Stimulated activated CD4-positive, alpha-beta T cell treated with anti-CD3 and anti-CD28 coated beads, Interleukin-15, amount 100 ng/mL, for 1 hour (primary cell): ENCODE results near the gene MLST8.

Experiments used
- DNase-seq, 2 donors: peaks; one replicate each; pipeline ENCODE4 v3.0.0-alpha.2; 2020; ENCODE audit warnings: low read depth in 1 of 2, low spot score in 1 of 2

MLST8 gene, protein sequence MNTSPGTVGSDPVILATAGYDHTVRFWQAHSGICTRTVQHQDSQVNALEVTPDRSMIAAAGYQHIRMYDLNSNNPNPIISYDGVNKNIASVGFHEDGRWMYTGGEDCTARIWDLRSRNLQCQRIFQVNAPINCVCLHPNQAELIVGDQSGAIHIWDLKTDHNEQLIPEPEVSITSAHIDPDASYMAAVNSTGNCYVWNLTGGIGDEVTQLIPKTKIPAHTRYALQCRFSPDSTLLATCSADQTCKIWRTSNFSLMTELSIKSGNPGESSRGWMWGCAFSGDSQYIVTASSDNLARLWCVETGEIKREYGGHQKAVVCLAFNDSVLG

DNA sequence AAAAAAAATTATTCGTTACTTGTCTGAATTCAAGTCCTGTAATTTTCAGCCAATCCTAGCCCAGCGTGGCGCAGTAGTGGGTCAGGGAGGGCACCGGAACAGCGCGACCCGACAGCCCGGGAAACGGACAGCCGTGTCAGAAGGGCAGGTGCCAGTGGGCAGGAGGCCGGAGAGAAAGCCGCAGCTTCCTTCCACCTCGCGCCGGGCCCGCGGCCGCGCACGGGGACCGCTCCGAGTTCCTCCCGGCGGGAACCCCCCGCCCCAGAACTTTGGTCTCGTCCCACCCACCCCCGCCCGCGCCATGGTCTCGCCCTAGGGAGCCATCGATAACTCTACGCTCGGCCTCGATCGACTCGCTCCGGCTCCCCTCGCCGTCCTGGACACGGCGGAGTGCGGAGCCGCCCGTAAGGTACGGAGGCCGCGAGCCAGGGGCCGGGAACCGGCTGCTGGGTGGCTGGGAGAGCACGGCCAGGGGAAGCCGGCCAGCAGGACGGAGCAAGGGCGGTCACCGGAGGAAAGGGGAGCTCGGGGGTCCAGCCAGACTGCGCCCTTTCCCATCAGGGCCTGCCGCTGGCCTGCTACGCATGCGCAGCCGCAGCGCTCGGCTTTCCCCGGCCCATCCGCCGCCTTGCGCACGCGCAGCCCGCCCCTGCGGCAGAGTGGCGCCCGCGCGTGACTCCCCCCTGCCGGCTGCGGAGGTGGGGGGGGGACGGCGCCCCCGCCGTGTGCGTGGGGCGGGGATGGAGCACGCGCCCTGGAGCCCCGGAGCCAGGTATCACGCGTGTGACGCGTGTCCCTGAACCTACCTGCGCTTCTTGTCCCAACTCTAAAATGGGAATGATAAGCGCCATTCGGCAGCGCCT is at the start of gene MLST8:
TSS of gene MLST8 (plus strand) at position 351 of the 863 bp plus-strand sequence. CDS start 632 bp downstream, outside the sequence.
- DNase-seq: peak; percentile 88 to 89

DNA sequence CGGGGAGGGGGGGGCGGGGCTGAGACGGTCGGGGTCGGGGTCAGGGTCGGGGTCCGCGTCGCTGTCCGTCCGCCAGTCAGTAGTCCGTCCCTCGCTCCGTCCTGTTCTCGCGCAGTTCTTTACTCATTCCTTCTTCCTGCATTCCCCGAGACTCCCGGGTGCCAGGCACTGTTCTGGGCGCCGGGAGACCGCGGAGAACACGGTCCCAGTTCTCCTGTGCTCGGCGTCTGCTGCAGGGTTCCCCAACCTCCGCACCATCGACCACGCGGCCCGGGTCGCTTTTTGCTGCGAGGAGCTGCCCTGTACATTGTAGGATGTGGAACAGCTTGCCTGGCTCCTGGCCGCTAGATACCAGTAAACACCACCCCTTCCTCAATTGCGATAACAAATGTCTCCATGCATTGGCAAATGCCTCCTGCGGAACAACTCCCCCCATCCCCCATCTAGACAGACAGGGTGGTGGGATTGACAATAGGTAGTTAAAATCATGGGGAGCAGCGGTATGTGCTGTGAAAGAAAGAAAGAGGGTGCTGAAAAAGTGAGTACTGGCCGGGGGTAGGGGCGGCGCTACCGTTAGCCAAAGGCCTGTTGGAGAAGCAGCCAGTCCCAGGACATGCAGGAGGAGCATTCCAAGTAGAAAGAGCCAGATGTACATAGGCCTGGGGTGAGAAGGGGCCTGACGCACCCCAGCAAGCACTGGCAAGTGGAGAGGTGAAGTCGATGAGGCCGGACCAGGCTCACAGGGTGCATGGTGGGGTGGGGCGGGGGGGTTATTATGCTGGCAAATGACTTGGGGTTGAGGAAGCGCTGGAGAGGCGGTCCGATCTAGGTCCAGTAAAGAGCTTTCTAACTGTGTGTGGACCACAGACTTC is 49.0 kb upstream of the MLST8 start:
- DNase-seq: no peak

DNA sequence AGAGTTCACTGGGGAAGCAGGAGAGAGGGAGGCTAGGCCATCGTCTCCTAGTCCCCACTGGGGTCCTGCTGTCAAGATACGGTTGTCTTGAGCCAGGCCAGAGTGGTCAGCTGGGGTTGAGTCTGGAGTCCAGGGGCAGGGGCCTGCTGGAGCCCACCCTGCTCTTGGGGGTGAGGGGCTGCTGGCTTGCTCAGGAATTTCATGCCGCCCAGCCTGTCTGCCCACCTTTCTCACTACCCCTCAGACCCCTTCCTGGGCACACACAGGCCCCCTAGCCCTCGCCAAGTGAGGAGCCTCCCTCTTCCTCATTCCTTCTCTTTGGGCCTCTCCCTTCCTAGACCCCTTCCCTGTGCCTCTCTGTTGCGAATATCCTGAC is 48.4 kb upstream of the MLST8 start:
- no peak for DNase-seq

DNA sequence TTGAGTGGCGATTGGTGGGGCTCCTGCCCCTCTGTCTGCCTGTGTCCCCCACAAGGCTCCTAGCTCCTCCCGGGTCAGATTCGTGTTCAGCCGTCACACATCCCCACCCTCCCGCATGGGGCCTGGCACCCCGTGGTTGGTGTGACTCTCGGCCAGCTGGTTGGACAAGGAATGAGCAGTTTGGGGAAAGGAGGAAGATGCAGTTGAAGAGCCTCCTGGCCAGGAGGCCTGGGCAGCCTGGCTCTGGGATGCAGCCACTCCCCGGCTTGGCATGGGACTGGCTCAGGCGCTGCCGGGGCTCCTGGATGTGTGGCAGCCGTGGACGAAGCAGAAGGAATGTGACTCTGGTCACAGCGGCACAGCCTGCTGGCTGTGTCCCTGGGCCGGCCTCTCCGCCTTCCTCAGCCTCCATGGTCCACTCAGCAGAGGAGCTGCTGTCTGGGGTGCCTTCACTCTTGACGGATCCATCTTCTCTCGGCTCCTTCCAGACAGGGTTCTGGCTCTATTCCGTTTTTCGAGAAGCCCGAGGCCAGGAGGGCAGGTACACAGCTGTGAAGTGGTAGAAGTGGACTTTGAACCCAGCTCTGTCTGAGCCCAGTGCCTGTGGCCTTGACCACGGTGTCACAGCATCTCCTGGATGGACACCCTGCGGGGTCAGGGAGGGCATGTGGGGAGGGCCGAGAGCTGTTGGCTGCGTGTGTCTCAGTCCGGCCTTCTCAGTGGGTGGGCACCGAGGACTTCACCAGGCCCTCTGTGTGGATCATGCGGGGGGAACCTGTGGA is 47.6 kb upstream of the MLST8 start:
- DNase-seq: no peak

DNA sequence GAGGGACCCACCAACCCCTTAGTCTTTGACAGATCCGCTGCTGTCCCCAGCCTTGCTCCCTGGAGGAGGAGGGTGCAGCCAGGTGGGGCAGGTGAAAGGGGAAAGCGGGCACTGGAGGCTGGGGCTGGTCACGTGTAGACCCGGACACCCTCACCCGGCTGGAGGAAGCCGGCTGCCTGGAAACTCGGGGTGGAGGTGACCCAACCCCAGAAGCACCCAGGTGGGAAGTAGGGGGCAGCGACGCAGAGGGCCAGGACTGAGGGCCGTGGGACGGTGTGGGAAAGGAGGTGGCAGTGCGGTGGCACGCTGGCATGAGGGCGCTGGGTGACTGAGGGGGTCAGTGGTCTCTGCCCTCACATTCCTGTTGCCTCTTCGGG is 47.0 kb upstream of the MLST8 start:
- DNase-seq: no peak

DNA sequence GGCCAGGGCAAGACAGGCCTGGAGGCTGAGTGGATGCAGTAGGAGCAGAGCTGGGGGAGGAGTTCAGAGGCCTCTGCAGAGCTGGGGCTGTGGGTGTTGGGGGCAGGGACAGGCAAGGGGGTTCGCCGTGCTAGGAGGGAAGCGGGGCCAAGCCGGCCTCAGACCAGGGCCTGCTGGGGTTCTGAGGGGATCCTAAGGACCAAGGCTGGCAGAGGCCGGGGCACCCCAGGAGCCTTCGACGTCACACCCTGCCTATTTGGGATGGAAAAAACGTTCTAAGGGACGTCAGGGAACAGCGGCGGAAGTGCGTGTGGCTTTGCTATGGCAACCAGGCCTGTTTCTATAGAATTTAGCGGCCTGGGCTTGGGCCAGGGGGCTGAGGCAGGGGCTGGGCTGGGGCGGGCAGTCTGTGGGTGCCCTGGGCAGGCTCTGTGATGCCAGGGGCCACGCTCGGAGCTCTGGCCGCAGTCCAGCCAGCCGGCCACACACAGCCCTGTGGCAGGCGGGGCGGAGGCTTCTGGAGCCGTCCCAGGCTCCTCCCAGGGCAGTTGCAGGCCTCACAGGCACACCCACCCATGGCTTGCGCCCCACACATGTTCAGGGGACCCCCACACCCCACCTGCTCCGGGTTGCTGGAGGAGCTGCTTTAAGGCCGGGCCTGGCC is 45.9 kb upstream of the MLST8 start:
- no peak for DNase-seq

DNA sequence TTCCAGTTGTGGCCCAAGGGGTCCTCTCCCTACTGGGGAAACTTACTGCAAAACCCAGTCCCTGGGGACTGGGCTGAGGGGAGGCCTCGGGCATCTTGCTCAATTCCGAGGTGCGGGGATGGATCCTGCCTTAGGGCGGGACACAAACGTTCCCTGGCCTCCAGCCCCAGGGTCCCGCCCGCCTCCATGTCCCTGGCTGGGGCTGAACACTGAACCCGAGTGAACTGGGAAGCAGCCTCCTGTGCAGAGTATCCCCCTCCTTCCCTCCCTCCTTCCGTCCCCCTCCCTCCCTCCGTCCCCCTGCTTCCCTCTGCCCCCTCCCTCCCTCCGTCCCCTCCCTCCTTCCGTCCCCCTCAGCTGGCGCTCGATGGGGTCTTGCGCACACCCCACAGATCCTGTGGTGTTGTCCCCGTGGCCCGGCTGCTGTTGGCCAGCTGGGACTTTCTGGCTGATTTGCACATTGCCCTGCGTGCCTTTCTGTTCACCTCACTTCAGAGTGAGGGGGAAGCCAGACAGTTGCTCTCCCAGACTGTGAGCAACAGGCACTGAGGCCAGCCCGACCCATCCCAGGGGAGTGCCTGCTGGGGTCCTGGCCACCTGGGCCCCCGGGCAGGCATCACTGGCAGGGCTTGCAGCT is 44.2 kb upstream of the MLST8 start:
- no peak for DNase-seq

DNA sequence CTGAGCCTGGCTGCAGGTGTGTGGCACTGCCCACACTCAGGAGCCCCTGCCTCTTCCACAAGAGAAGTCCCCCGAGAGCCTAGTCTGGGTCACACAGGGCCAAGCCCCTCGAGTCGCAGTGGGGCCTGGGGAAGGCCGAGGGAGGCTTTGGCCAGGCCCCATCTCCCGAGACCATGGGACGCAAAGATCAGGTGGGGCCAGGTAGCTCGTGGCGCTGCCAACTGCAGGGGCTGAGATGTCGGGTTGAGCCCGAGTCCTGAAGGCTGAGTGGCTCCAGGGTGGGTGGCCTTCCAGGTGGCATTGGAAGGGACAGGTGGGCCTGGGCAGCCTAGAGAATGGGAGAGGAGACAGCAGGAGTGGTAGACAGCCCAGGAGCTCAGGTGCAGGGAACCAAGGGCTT is 43.3 kb upstream of the MLST8 start:
- DNase-seq: no peak

DNA sequence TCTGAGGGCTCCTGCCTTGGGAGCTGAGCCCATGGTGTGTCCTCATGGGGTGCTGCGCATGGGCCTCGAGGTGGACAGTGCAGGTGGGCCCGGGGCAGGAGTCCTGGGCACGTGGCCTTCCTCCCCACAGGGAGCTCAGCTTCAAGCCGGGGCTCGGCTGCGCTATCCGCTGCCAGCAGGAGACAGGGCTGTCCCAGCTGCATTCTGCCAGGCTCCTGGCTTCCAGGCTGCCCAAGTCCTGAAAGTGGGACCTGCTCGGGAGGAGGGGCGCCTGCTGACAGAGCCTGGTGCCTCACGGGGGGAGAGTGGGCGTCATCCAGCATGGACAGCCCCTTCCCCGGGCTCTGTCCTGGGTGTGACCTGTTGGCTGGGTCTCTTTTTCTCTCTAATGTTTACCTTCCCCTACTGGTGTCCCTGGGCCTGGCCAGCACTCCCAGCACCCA is 42.6 kb upstream of the MLST8 start:
- no peak for DNase-seq

DNA sequence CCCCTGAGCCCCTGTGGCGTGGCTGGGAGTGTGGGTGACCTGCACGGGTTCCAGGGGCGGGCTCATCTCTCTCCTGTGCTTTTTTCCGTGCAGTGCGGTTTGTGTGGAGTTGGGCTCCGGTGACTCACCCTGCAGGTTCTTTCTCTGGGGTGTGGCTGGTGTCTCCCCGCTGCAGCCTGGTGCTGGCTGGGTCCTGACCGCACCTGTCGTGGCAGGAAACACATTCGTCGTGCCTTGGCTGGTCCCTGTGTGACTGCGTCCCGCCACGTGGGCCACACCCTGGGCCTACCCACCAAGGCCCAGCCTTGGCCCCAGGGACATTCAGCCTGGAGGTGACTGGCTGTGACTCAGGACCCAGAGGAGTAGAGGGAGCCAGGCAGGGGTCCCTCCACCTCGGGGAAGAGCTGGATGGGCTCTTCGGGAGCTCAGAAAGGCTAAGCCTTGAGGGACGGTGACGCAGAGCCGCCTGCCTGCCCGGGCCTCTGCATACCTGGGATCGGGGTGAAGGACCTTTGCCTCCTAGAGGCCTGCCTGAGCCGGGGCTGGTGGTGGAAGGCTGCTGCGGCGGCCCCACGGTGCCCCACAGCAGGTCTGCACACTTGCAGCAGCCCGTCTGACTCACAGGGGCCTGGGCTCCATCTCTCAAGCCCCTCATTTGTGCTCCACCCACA is 41.9 kb upstream of the MLST8 start:
- no peak for DNase-seq

DNA sequence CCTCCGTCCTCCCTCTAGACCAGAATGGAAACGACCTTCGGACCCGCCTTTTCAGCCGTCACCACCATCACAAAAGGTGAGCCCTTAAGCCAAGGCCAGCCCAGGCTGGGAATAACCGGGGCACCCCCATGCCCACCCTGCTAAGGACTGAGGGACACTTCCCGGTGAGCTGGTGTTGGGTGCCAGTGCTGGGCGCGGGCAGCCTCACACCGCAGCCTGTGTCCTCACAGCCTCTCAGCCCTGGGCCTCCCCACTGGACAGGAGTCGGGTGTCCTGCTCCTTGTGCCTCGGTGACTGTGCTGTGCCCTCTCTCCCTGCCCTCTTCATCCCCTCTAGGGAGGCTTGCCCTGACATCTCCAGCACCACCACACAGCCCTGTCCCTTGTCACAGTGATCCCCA is 39.4 kb upstream of the MLST8 start:
- DNase-seq: no peak

DNA sequence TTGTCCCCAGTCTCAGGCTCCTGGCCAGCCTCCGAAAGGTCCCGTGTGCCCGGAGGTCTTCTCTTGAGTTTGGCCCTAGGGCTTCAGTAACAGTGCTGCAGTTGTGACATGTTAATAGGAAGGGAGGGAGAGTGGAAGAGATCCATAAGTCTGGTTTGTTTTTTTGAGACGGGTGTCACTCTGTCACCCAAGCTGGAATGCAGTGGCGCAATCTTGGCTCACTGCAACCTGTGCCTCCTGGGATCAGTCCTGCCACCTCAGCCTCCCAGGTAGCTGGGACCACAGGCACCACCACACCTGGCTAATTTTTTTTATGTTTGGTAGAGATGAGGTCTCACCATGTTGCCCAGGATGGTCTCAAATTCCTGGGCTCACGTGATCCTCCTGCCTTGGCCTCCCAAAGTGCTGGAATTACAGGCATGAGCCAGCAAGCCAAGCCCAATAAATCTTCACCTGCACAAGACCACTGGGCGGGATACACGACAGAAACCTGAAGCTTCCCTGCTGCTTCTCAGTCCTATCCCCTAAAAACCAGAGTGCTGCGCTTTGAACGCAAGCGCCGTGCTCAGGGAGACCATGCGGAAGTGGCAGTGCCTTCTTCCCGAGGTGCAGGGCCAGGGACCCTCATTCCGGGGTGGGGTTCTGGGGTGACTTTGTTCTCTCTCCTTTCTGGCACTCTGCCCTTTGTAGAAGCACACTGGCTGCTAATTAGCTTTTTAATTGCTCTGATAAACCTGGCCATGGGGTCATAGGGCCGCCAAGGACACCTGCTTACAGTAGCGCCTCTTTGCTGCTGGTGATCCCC is 38.8 kb upstream of the MLST8 start:
- DNase-seq: no peak

DNA sequence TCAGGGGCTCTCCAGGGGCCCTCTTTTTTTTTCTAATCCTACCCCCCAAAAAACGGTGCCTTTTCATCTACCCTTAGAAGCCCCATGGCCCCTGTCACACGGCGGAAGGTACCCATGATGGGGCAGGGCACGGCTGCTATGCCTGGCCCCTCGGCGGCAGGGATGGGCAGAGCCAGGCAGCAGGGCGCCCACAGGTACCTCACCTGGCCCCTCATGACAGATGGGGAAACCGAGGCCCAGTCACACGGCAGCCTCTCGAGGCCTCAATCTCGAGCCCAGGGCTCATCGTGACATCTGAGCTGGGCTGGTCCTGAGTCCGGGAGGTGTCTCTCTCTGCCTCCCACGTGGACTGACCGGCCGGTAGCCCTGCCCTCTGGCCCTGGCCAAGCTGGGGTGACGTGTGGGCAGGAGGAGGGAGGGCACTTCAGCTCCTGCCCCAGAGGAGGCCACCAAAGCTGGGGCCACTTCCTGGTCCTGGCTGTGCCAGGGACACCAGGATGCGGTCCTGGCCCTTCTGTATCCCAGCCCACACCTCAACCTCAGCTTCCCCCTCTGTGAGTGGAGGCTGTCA is 38.1 kb upstream of the MLST8 start:
- DNase-seq: no peak

DNA sequence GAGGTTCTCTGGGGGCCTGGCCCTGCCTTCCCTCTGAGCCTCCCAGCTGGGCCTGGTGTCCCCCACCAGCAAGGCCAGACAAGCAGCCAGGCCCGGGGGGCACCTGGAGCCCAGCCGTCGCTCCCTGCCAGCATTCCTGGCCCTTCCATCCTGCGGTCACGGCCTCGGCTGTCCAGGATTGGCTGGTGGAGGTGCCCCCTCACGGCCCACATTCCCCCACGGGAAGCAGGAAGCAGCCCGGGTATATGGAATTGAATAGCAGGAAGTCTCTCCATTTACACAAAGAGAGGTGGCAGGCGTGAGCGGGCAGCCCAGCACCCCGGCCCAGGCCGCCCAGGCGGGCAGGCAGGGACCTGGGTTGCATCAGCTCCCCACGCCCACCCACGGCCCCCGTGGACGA is 35.2 kb upstream of the MLST8 start:
- DNase-seq: no peak

DNA sequence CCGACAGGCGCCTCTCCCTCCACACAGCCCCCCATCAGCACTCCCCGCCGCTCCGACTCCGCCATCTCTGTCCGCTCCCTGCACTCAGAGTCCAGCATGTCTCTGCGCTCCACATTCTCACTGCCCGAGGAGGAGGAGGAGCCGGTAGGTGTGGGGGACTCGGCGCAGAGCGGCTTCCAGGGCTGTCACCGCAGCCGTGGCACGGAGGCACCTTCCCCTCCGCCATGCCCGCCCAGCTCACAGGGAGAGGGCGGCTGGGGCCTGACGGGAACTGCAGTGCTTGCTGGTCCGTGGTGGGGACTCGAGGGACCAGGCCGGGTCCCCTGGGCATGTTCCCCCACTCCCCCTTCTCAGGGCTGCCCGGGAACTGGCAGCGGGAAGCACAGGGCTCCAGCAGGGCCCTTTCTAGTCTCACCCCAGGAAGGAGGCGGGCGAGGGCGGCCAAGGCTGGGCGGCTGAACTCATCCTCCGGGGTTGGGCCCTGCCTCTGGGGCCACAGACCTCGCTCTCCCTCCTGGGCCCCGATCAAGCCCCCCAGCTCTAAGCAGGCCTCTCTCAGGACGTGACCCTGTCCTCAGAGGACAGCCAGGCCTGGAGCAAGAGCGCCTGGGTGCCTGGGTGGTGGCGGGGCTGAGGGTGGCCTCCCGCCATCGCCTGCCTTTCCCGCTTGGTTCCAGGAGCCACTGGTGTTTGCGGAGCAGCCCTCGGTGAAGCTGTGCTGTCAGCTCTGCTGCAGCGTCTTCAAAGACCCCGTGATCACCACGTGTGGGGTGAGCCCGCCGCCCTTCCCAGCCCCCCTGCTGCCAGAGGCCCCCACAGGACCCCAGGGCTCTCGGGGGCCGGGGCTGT is 34.4 kb upstream of the MLST8 start:
- no peak for DNase-seq

DNA sequence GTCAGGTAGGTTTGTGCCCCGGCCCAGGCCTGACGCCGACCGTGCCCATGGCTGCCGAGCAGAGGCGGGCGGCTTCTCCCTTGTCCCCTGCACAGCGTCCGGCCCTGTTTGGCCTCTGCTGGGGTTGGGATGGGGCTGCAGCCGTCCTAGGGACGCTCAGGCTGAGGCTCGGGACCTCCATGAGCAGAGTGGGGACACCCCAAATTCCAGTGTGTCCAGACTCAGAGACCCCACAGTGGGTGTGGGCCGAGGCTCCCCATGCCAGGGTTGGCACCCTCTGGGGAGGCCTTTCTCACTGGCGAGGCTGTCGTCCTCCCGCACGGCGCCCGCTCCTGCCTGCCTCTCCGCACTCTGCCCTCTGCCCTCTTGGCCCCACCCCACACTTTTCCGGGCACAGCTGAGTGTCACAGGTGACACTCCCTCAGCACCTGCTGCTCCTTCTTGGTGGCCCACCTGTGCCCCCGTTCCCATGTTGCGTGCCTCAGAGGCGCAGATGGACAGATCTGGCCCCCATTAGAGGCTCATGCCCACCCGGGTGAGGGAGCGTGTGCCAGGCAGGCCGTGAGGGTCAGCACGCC is 33.6 kb upstream of the MLST8 start:
- DNase-seq: no peak
